H1 (cell line): Measurements from ENCODE around the gene MRGPRX2.

Experiments used
- CBX8 ChIP-seq: fragments of 300-800, 300-1000 bp; sonication (generic); IDR thresholded peaks from 2 replicates; pipeline ENCODE4 v1.7.1; 2016; ENCODE audit warnings: low read depth, low read length, borderline replicate concordance
- CEBPB ChIP-seq: IDR thresholded peaks from 2 replicates; pipeline ENCODE4 v1.6.1; 2012; ENCODE audit warnings: low read depth, low read length
- EP300 ChIP-seq, 2 experiments: IDR thresholded peaks; 1 replicate in 1 of 2; 2 replicates in 1 of 2; pipeline ENCODE4 v1.6.1; 2011 to 2012; ENCODE audit warnings: low read depth in 2 of 2, low read length in 2 of 2, mild to moderate bottlenecking in 2 of 2, borderline replicate concordance in 1 of 2, inconsistent platforms in 1 of 2, moderate library complexity in 1 of 2
- KDM1A ChIP-seq: fragments of 200-600, 300-600 bp; sonication (generic); IDR thresholded peaks from 2 replicates; pipeline ENCODE4 v1.7.1; 2016; ENCODE audit warnings: mild to moderate bottlenecking, low read length, borderline replicate concordance
- NRF1 ChIP-seq: IDR thresholded peaks from 2 replicates; pipeline ENCODE4 v1.6.1; 2011; ENCODE audit warnings: mild to moderate bottlenecking, low read depth, low read length, improper control_type of control experiment
- POLR2AphosphoS5 ChIP-seq: IDR thresholded peaks from 2 replicates; pipeline ENCODE4 v1.6.1; 2011; ENCODE audit warnings: low read depth, low read length
- SP1 ChIP-seq: IDR thresholded peaks from 2 replicates; pipeline ENCODE4 v1.6.1; 2011; ENCODE audit warnings: low read depth, low read length
- TAF1 ChIP-seq: IDR thresholded peaks from 2 replicates; pipeline ENCODE4 v1.6.1; 2011; ENCODE audit warnings: mild to moderate bottlenecking, low read depth, low read length
- TBP ChIP-seq: IDR thresholded peaks from 2 replicates; pipeline ENCODE4 v1.6.1; 2011; ENCODE audit warnings: low read depth, low read length, improper control_type of control experiment
- TEAD4 ChIP-seq: IDR thresholded peaks from 2 replicates; pipeline ENCODE4 v1.6.1; 2012; ENCODE audit warnings: low read depth, low read length, inconsistent platforms, mixed read lengths
- YY1 ChIP-seq: IDR thresholded peaks from 2 replicates; pipeline ENCODE4 v1.6.1; 2011; ENCODE audit warnings: low read depth, mild to moderate bottlenecking, low read length
- ZNF274 ChIP-seq: IDR thresholded peaks from 2 replicates; pipeline ENCODE4 v1.7.0; 2012; ENCODE audit warnings: low read length, borderline replicate concordance; ENCODE audit errors: extremely low read depth
- TF ChIP-seq, protein P1 (sequence below), 3 experiments: IDR thresholded peaks; 1 replicate in 2 of 3; 2 replicates in 1 of 3; pipeline versions ENCODE4 v1.5.1 to v1.6.1; 2011; ENCODE audit warnings: low read length in 3 of 3, mild to moderate bottlenecking in 3 of 3, inconsistent platforms in 2 of 3, low read depth in 1 of 3, moderate library complexity in 1 of 3; ENCODE audit not compliant: insufficient read depth in 1 of 3; ENCODE audit errors: control extremely low read depth in 1 of 3
- TF ChIP-seq, protein P2 (sequence below): IDR thresholded peaks from 2 replicates; pipeline ENCODE4 v1.6.1; 2012; ENCODE audit warnings: inconsistent platforms

DNA sequence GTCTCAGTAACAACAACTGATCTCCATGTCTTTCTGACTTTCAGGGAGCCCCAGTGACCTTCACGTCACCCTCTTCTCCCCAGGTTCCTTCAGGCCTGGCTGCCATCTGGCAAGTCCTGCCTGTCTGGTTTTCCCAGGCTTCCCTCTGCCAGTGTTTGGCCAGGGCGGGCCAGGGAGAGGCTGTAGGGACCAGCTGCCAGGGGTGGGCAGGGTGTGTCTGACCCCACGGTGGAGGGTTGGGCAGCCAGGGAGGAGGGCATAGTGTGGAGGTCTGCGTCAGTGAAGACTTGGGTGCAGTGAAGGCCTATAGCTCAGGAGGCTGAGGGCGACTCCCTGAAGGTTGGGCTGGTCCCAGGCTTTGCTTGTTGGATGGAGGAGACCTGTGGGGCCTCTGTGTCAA lies 11.9 kb upstream of the MRGPRX2 start:
- TF ChIP-seq CEBPB (no peak), TBP (no peak), TAF1 (no peak), NRF1 (no peak), POLR2AphosphoS5 (no peak), TEAD4 (no peak), EP300 (IDR thresholded peaks at IDR 0.05; ENCODE audit: borderline replicate concordance in 1 of 2, low read depth in 2 of 2, low read length in 2 of 2) (no peak), KDM1A (no peak), SP1 (no peak), YY1 (no peak), CBX8 (no peak), ZNF274 (no peak)
- TF ChIP-seq, protein P1, sequence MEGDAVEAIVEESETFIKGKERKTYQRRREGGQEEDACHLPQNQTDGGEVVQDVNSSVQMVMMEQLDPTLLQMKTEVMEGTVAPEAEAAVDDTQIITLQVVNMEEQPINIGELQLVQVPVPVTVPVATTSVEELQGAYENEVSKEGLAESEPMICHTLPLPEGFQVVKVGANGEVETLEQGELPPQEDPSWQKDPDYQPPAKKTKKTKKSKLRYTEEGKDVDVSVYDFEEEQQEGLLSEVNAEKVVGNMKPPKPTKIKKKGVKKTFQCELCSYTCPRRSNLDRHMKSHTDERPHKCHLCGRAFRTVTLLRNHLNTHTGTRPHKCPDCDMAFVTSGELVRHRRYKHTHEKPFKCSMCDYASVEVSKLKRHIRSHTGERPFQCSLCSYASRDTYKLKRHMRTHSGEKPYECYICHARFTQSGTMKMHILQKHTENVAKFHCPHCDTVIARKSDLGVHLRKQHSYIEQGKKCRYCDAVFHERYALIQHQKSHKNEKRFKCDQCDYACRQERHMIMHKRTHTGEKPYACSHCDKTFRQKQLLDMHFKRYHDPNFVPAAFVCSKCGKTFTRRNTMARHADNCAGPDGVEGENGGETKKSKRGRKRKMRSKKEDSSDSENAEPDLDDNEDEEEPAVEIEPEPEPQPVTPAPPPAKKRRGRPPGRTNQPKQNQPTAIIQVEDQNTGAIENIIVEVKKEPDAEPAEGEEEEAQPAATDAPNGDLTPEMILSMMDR (IDR thresholded peaks at IDR 0.05; ENCODE audit: control extremely low read depth in 1 of 3, insufficient read depth in 1 of 3, low read depth in 1 of 3, low read length in 3 of 3) = no peak
- TF ChIP-seq, protein P2, sequence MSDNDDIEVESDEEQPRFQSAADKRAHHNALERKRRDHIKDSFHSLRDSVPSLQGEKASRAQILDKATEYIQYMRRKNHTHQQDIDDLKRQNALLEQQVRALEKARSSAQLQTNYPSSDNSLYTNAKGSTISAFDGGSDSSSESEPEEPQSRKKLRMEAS = no peak
